Chondrocyte (in vitro differentiated cells): ENCODE measurements around the gene AKR7A2. TPM values are rescaled to one million over a fixed set of nuclear protein-coding genes. Genes with fewer than 3 reads are reported as not detected.
"Not testable (repeated sequence)": the region's sequence is repeated elsewhere in the genome, so short reads cannot be mapped to it uniquely, and the experiment has no call there.

Source experiments
- DNase-seq: peaks from one replicate; pipeline ENCODE4 v3.0.0; 2021; ENCODE audit warnings: mixed read lengths, low spot score
- H3K27ac Mint-ChIP-seq: one replicate; pipeline ENCODE4 v1.8.0; 2021; ENCODE audit warnings: mild to moderate bottlenecking, moderate library complexity, mixed read lengths; ENCODE audit not compliant: unreplicated experiment
- H3K27me3 Mint-ChIP-seq: 2 replicates; pipeline ENCODE4 v1.8.0; 2021; ENCODE audit warnings: low read depth, mixed read lengths
- H3K36me3 Mint-ChIP-seq: 2 replicates; pipeline ENCODE4 v1.8.0; 2021; ENCODE audit warnings: low read depth, mixed read lengths
- H3K4me1 Mint-ChIP-seq: 2 replicates; pipeline ENCODE4 v1.8.0; 2021; ENCODE audit warnings: low read depth, mild to moderate bottlenecking, mixed read lengths
- H3K4me3 Mint-ChIP-seq: one replicate; pipeline ENCODE4 v1.8.0; 2021; ENCODE audit warnings: mild to moderate bottlenecking, moderate library complexity, mixed read lengths; ENCODE audit not compliant: unreplicated experiment
- H3K9me3 Mint-ChIP-seq: 2 replicates; pipeline ENCODE4 v1.8.0; 2021; ENCODE audit warnings: low read depth, mixed read lengths
- CTCF ChIP-seq: fragments of 200-600 bp; sonication (generic); IDR thresholded peaks from 2 replicates; pipeline ENCODE4 v1.5.0; 2021; ENCODE audit warnings: antibody characterized with exemption, mild to moderate bottlenecking, moderate library complexity
- total RNA-seq: library from RNA; stranded (reverse); gene quantifications from 3 replicates; pipeline ENCODE4 v1.2.1, GENCODE V29; 2021

The AKR7A2 gene
- total RNA-seq, 1 donor from 2014 or later, result 46.6 TPM

- no peaks in the 10 kb centered on the region for H3K9me3 Mint-ChIP-seq
- peaks cover 27% of the 10 kb centered on the region for H3K4me1 Mint-ChIP-seq
- H3K27me3 Mint-ChIP-seq, result no peaks in the 10 kb centered on the region
- H3K36me3 Mint-ChIP-seq, result peaks cover 35% of the 10 kb centered on the region
- DNase-seq, result no peak
- no peak overlapping the region for H3K27ac Mint-ChIP-seq
- no peak overlapping the region for H3K4me3 Mint-ChIP-seq
- no peak for TF ChIP-seq CTCF
Observed at GRCh38 chr1:19306941-19307340, 5.0 kb downstream of the AKR7A2 start.

GRCh38 chr1:19305880-19306279 is 6.1 kb downstream of the AKR7A2 start:
- no peaks in the 10 kb centered on the region for H3K9me3 Mint-ChIP-seq
- H3K27me3 Mint-ChIP-seq, result no peaks in the 10 kb centered on the region
- no peak for TF ChIP-seq CTCF
- no peak overlapping the region for H3K4me3 Mint-ChIP-seq
- peaks cover 20% of the 10 kb centered on the region for H3K4me1 Mint-ChIP-seq
- H3K27ac Mint-ChIP-seq, result no peak overlapping the region
- DNase-seq, result no peak
- H3K36me3 Mint-ChIP-seq, result peaks cover 35% of the 10 kb centered on the region

DNA sequence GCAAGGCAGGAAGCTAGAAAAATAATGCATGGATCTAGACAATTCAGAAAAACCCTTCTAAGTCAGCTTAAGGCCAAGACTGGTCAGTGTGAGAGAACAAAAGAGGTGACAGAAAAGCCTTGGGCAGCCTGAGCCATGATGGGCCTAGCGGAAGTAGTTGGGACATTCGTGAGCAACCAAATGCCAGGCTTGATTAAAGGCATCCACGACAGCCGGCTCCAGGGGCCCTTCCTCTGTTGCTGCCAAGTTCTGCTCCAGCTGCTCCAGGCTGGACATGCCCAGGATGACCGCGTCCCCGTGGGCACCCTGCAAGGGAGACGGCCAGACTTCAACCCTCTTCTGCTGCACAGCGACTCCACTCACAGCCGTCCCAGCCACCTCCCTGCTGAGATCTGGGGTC is 7.9 kb downstream of the AKR7A2 start:
- peaks cover 35% of the 10 kb centered on the region for H3K36me3 Mint-ChIP-seq
- not testable (repeated sequence) for H3K4me1 Mint-ChIP-seq, H3K27ac Mint-ChIP-seq, H3K9me3 Mint-ChIP-seq, H3K4me3 Mint-ChIP-seq, H3K27me3 Mint-ChIP-seq
- peak; percentile 25 for DNase-seq

DNA sequence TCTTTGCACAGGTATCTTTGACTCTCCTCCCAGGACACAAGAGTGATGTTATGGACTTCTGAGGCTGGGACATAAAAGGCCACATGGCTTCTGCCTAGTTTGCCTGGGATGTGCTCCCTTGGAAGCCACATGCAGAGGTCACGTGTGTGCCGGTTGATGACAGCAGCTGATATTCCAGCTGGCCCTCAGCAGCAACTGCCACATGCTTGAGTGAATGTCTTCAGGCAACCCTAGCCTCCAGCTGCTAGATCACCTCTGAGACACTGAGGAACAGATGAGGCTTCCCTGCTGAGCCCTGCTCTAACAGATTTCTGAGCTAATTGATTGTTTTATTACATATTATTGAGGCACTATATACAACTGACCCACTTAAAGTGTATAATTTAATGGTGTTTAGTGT is 11.7 kb downstream of the AKR7A2 start:
- Mint-ChIP-seq H3K9me3 (peaks cover 5% of the 10 kb centered on the region), H3K27me3 (no peaks in the 10 kb centered on the region), H3K36me3 (peaks cover 26% of the 10 kb centered on the region), H3K4me1 (no peaks in the 10 kb centered on the region), H3K27ac (no peak overlapping the region), H3K4me3 (no peak overlapping the region)
- TF ChIP-seq CTCF, result no peak
- no peak for DNase-seq

GRCh38 chr1:19294638-19295037 is 17.3 kb downstream of the AKR7A2 start:
- Mint-ChIP-seq H3K9me3 (peaks cover 18% of the 10 kb centered on the region), H3K4me1 (no peaks in the 10 kb centered on the region), H3K36me3 (peaks cover 12% of the 10 kb centered on the region), H3K27ac (no peak overlapping the region), H3K27me3 (no peaks in the 10 kb centered on the region), H3K4me3 (no peak overlapping the region)
- DNase-seq, result no peak
- TF ChIP-seq CTCF, result no peak

DNA sequence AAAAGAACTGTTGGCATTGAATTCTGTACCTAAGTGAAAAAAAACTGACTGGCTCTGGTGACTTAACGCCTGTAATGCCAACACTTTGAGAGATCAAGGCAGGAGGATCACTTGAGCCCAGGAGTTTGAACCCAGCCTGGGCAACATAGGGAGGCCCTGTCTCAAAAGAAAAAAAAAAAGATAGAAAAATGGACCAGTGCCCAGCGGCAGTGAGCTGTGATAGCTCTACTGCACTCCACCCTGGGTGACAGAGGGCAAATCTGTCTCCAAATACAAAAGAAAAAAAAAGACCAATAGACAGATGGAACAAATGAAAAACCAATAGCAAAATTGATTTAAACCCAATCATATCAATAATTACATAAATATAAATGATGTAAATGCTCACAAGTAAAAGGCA is 22.7 kb downstream of the AKR7A2 start:
- Mint-ChIP-seq H3K27ac (no peak overlapping the region), H3K36me3 (peaks cover 4% of the 10 kb centered on the region), H3K9me3 (peaks cover 4% of the 10 kb centered on the region), H3K27me3 (no peaks in the 10 kb centered on the region), H3K4me3 (peak overlapping the region; percentile 49), H3K4me1 (no peaks in the 10 kb centered on the region)
- DNase-seq, result no peak
- no peak for TF ChIP-seq CTCF

- not testable (repeated sequence) for H3K27ac Mint-ChIP-seq, H3K9me3 Mint-ChIP-seq, DNase-seq, H3K36me3 Mint-ChIP-seq, H3K4me1 Mint-ChIP-seq, H3K27me3 Mint-ChIP-seq
- peak within 1 kb of the TSS; percentile 49 for H3K4me3 Mint-ChIP-seq
Observed at GRCh38 chr1:19288324-19289241, 23.4 kb downstream of the AKR7A2 start, which contains the start of gene AKR7A3. AKR7A3 (minus strand) TSS chr1:19288770; CDS start chr1:19288709, 61 bp downstream.
